Measurements from ENCODE around the gene PFKFB4. TPM values are rescaled to one million over a fixed set of nuclear protein-coding genes. Genes with fewer than 3 reads are reported as not detected.

Gene PFKFB4
- total RNA-seq, 2 experiments from 2014 or later: 90.8 to 94.0 TPM

- intact Hi-C loops (cut with micrococcal nuclease): no loop called here
- Mint-ChIP-seq H3K36me3 (ENCODE audit: low read depth) (no peaks in the 10 kb centered on the region), H3K4me1 (ENCODE audit: low read depth) (peaks cover 5% of the 10 kb centered on the region), H3K27ac (no peak overlapping the region), H3K27me3 (peaks cover 26% of the 10 kb centered on the region), H3K9me3 (no peaks in the 10 kb centered on the region), H3K4me3 (no peak overlapping the region)
- ATAC-seq (no peak), DNase-seq (no peak)
- no peak for TF ChIP-seq CTCF (IDR thresholded peaks at IDR 0.05)
- CTCF ChIA-PET: no interaction called here
- POLR2A ChIA-PET: no interaction called here
Observed at GRCh38 chr3:48592519-48593087, 36.0 kb upstream of the PFKFB4 start.

GRCh38 chr3:48591886-48592518 lies 35.4 kb upstream of the PFKFB4 start:
- ChIA-PET CTCF (no interaction called here), POLR2A (no interaction called here)
- no peak overlapping the region for H3K27ac Mint-ChIP-seq
- H3K4me1 Mint-ChIP-seq (ENCODE audit: low read depth): peaks cover 5% of the 10 kb centered on the region
- H3K36me3 Mint-ChIP-seq (ENCODE audit: low read depth): no peaks in the 10 kb centered on the region
- DNase-seq: no peak
- ATAC-seq: no peak
- no peak for TF ChIP-seq CTCF (IDR thresholded peaks at IDR 0.05)
- no peak overlapping the region for H3K4me3 Mint-ChIP-seq
- peaks cover 26% of the 10 kb centered on the region for H3K27me3 Mint-ChIP-seq
- intact Hi-C loops (cut with micrococcal nuclease): no loop called here
- no peaks in the 10 kb centered on the region for H3K9me3 Mint-ChIP-seq

- Mint-ChIP-seq H3K27me3 (peaks cover 26% of the 10 kb centered on the region), H3K4me3 (no peak overlapping the region), H3K27ac (no peak overlapping the region), H3K36me3 (ENCODE audit: low read depth) (no peaks in the 10 kb centered on the region), H3K4me1 (ENCODE audit: low read depth) (peaks cover 5% of the 10 kb centered on the region), H3K9me3 (no peaks in the 10 kb centered on the region)
- TF ChIP-seq CTCF (IDR thresholded peaks at IDR 0.05): no peak
- no peak for DNase-seq
- POLR2A ChIA-PET: no interaction called here
- ATAC-seq: no peak
- intact Hi-C loops (cut with micrococcal nuclease): no loop called here
- CTCF ChIA-PET: no interaction called here
Observed at GRCh38 chr3:48591436-48591835, 34.8 kb upstream of the PFKFB4 start.

GRCh38 chr3:48588230-48588629 lies 31.6 kb upstream of the PFKFB4 start:
- Mint-ChIP-seq H3K36me3 (ENCODE audit: low read depth) (no peaks in the 10 kb centered on the region), H3K27ac (no peak overlapping the region), H3K4me3 (no peak overlapping the region), H3K9me3 (no peaks in the 10 kb centered on the region), H3K27me3 (peaks cover 17% of the 10 kb centered on the region), H3K4me1 (ENCODE audit: low read depth) (no peaks in the 10 kb centered on the region)
- CTCF ChIA-PET: interaction anchor here (1.6 kb wide), 1 partner anchor 30 kb away, joined by 4 read pairs; no protein-coding TSS in a partner anchor
- TF ChIP-seq CTCF (IDR thresholded peaks at IDR 0.05): no peak
- DNase-seq (no peak), ATAC-seq (no peak)
- POLR2A ChIA-PET: no interaction called here
- intact Hi-C loops (cut with micrococcal nuclease): no loop called here

GRCh38 chr3:48587686-48588085 lies 31.1 kb upstream of the PFKFB4 start:
- intact Hi-C loops (cut with micrococcal nuclease): no loop called here
- POLR2A ChIA-PET: interaction anchor here (1.0 kb wide), 1 partner anchor 9 kb away, joined by 3 read pairs; no protein-coding TSS in a partner anchor
- Mint-ChIP-seq H3K27me3 (peaks cover 14% of the 10 kb centered on the region), H3K9me3 (no peaks in the 10 kb centered on the region), H3K27ac (no peak overlapping the region), H3K4me3 (no peak overlapping the region), H3K4me1 (ENCODE audit: low read depth) (no peaks in the 10 kb centered on the region), H3K36me3 (ENCODE audit: low read depth) (no peaks in the 10 kb centered on the region)
- no peak for DNase-seq
- CTCF ChIA-PET: no interaction called here
- no peak for ATAC-seq
- TF ChIP-seq CTCF (IDR thresholded peaks at IDR 0.05): no peak

Measured in activated CD8-positive, alpha-beta T cell treated with anti-CD3 and anti-CD28 coated beads for 36 hours (primary cell).